Cardiac fibroblast (primary cell): ENCODE measurements around the gene COG5.
A peak's percentile ranks its signal among the peaks of the same experiment; 100 is the strongest.

Source experiments
- DNase-seq, 2 donors: peaks; one replicate each; pipeline versions ENCODE4 v3.0.0 to v3.0.0-alpha.2; 2010; ENCODE audit warnings: low read depth in 2 of 2
- H3K4me3 ChIP-seq, 2 donors: replicated peaks in 1 of 2; 1 replicate in 1 of 2; 2 replicates in 1 of 2; pipeline ENCODE4 v1.5.1; 2011; ENCODE audit warnings: low read depth in 2 of 2, low read length in 2 of 2, mild to moderate bottlenecking in 2 of 2, moderate library complexity in 1 of 2
- CTCF ChIP-seq: IDR thresholded peaks from one replicate; pipeline ENCODE4 v1.5.1; 2011; ENCODE audit warnings: low read depth, mild to moderate bottlenecking, low read length, inconsistent platforms

COG5 gene

GRCh38 chr7:107326061-107326460 is 237.7 kb downstream of the COG5 start:
- no peak for TF ChIP-seq CTCF
- DNase-seq = no peak
- H3K4me3 ChIP-seq = no peak overlapping the region

GRCh38 chr7:107322015-107322414 is 241.7 kb downstream of the COG5 start:
- no peak for TF ChIP-seq CTCF
- no peak for DNase-seq
- H3K4me3 ChIP-seq = no peak overlapping the region

GRCh38 chr7:107321611-107322010 is 242.1 kb downstream of the COG5 start:
- TF ChIP-seq CTCF = no peak
- no peak for DNase-seq
- H3K4me3 ChIP-seq = no peak overlapping the region

DNA sequence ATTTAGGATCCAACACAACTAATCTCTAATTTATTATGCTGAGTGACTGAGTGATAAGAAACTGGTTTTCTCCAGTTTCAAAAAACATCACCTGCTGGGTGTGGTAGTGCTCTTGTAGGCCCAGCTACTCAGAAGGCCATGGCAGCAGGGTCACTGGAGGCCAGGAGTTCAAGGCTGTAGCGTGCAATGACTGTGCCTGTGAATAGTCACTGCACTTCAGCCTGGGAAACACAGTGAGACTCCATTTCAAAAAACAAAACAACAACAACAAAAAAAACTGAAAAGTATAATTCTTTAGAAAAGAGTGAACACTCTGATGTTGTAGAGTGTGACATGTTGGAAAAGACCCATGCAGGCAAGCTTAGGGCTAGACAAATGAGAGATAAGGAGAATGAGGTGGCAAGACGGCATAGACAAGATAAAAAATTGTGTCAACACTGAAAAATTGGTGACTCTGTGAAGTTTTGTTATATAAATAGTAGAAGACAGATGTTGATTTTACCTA is 243.9 kb downstream of the COG5 start:
- H3K4me3 ChIP-seq = no peak overlapping the region
- DNase-seq = no peak
- TF ChIP-seq CTCF = no peak

DNA sequence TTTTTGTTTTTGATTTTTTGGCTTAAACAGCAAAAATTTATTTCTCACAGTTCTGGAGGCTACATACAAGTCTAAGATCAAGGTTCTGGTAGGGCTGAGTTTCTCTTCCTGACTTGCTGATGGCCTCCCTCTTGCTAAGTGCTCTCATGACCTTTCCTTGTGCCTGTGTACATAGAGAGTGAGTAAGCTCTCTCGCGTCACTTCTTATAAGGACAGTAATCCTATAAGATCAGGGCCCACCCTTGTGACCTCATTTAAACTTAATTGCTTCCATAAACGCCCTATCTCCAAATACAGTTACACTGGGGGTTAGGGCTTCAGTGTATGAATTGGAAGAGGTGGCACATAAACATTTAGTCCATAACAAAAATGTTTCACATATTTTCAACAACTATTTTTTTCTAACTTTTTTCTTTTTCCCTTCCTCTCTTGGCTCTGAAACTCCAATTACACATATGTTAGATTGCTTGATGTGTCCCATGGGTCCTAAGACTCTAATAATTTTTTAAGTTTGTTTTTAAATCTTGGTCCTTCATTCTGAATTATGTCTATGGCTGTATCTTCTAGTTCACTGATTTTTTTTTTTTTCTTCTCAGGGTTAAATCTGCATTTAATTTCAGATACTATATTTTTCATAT is 245.1 kb downstream of the COG5 start:
- DNase-seq = peak; percentile 13 to 65
- no peak overlapping the region for H3K4me3 ChIP-seq

GRCh38 chr7:107315716-107316220 is 248.0 kb downstream of the COG5 start:
- TF ChIP-seq CTCF = no peak
- DNase-seq = no peak
- no peak overlapping the region for H3K4me3 ChIP-seq

More for the DNA sequence above, 245.1 kb downstream of the COG5 start:
- TF ChIP-seq CTCF = no peak
